Measurements from ENCODE around the gene CENPN.

Gene CENPN

GRCh38 chr16:81077076-81077940 lies 70.3 kb downstream of the CENPN start, which contains the start of gene C16orf46:
Gene C16orf46, minus strand, starts transcription at chr16:81077238. Its CDS starts 13,283 bp downstream, at chr16:81063955.
- DNase-seq (ENCODE audit: low spot score) (peak; percentile 98), FAIRE-seq (peak; percentile 95)

GRCh38 chr16:81080233-81080632 lies 73.2 kb downstream of the CENPN start:
- DNase-seq (ENCODE audit: low spot score) (no peak), FAIRE-seq (no peak)

GRCh38 chr16:81081014-81081413 lies 74.0 kb downstream of the CENPN start:
- DNase-seq (ENCODE audit: low spot score) (no peak), FAIRE-seq (no peak)
